Sigmoid colon (tissue), 7 donors: ENCODE measurements around the gene SYCN. TPM values are rescaled to one million over a fixed set of nuclear protein-coding genes. Genes with fewer than 3 reads are reported as not detected.

ENCODE experiments used
- DNase-seq: peaks from one replicate; pipeline ENCODE4 v3.0.0-alpha.2; 2019
- H3K27ac ChIP-seq, 4 donors: fragments of 200-600 bp; sonication (generic); one replicate each; pipeline ENCODE4 v1.5.1; 2016 to 2019; ENCODE audit warnings: mild to moderate bottlenecking in 1 of 4
- H3K27me3 ChIP-seq, 3 donors: fragments of 200-600 bp; sonication (generic); one replicate each; pipeline ENCODE4 v1.5.1; 2019; ENCODE audit warnings: mild to moderate bottlenecking in 1 of 3
- H3K36me3 ChIP-seq, 4 donors: fragments of 200-600 bp; sonication (generic); one replicate each; pipeline ENCODE4 v1.5.1; 2016 to 2019
- H3K4me1 ChIP-seq, 4 donors: fragments of 200-600 bp; sonication (generic); one replicate each; pipeline ENCODE4 v1.5.1; 2017 to 2019
- H3K4me3 ChIP-seq, 4 donors: fragments of 200-600 bp; sonication (generic); one replicate each; pipeline ENCODE4 v1.5.1; 2017 to 2019; ENCODE audit warnings: mild to moderate bottlenecking in 2 of 4, moderate library complexity in 1 of 4
- H3K9me3 ChIP-seq, 4 donors: fragments of 200-600 bp in 3 of 4; sonication (generic) in 3 of 4; one replicate each; pipeline versions ENCODE4 v1.5.1 to v1.6.1; 2013 to 2019
- EP300 ChIP-seq, 4 donors: sonication (generic); formaldehyde crosslinking; IDR thresholded peaks; one replicate each; pipeline ENCODE4 v1.6.1; 2017; ENCODE audit warnings: antibody characterized with exemption in 4 of 4
- POLR2A ChIP-seq, 2 donors: fragments of 450-650 bp; IDR thresholded peaks; one replicate each; pipeline ENCODE4 v1.6.1; 2016; ENCODE audit warnings: antibody characterized with exemption in 2 of 2, mild to moderate bottlenecking in 2 of 2, moderate library complexity in 2 of 2
- POLR2AphosphoS5 ChIP-seq, 4 donors: sonication (generic); formaldehyde crosslinking; IDR thresholded peaks; one replicate each; pipeline ENCODE4 v1.6.1; 2017; ENCODE audit warnings: antibody characterized with exemption in 4 of 4
- WGBS, 2 donors: extraction: QIAGEN DNeasy Blood & Tissue Kit; methylation state at CpG; one replicate each; pipeline ENCODE4 v1.1.7; 2013; 5-methylcytosine and 5-hydroxymethylcytosine counted together
- intact Hi-C: fragments of 100-400 bp; cut with DNase I; formaldehyde crosslinking; loops from one replicate; pipeline ENCODE4 v1.15.1; 2023
- polyA plus RNA-seq, 3 donors: library from polyadenylated mRNA; stranded (reverse); fragments of 200-250 nt; gene quantifications; one replicate each; pipeline ENCODE4 v1.2.3, GENCODE V29; 2013
- total RNA-seq, 4 donors: library from RNA; depleted of rRNA; stranded (reverse); fragments of >200 nt; gene quantifications; one replicate each; pipeline ENCODE4 v1.1.0, GENCODE V29; 2016
- TF ChIP-seq, protein P1 (sequence below), 4 experiments: fragments of 450-650 bp in 3 of 4; fragments of 200-600 bp in 1 of 4; IDR thresholded peaks; one replicate each; pipeline ENCODE4 v1.5.1; 2016 to 2019; ENCODE audit warnings: antibody characterized with exemption in 4 of 4, mild to moderate bottlenecking in 3 of 4, moderate library complexity in 2 of 4
- donor health status: healthy with polysubstance abuse.
- donor health status: Bipolar disorder and iron deficiency.
- donor health status: healthy.

Gene SYCN
- total and polyA plus RNA-seq, 7 donors: not detected

DNA sequence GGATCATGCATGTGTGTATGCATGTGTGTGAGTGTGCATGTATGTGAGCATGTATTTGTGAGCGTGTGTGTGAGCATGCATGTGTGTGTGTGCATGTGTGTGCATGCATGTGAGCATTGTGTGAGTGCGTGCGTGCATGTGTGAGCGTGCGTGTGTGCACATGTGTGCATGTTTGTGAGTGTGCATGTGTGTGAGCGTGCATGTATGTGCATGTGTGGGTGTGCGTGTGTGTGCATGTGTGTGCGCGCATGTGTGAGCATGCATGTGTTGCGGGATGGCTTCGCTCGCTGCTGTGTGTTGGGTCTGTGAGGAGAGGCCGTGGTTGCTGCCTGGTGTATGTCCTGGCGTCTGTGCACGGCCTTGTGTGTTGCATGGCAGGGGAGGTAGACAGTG, 46.1 kb downstream of the SYCN start:
- 94 to 95% methylated on average over 15 of the region's 15 CpGs for WGBS, 2 donors
- Histone ChIP-seq H3K36me3 (peaks cover 0 to 5% (median 0%) of the 10 kb centered on the region in 4 donors), H3K4me1 (peaks cover 0 to 65% (median 59%) of the 10 kb centered on the region in 4 donors), H3K27me3 (no peaks in the 10 kb centered on the region), H3K4me3 (no peak overlapping the region), H3K27ac (no peak overlapping the region), H3K9me3 (no peaks in the 10 kb centered on the region)
- no peak for DNase-seq
- TF ChIP-seq, protein P1, sequence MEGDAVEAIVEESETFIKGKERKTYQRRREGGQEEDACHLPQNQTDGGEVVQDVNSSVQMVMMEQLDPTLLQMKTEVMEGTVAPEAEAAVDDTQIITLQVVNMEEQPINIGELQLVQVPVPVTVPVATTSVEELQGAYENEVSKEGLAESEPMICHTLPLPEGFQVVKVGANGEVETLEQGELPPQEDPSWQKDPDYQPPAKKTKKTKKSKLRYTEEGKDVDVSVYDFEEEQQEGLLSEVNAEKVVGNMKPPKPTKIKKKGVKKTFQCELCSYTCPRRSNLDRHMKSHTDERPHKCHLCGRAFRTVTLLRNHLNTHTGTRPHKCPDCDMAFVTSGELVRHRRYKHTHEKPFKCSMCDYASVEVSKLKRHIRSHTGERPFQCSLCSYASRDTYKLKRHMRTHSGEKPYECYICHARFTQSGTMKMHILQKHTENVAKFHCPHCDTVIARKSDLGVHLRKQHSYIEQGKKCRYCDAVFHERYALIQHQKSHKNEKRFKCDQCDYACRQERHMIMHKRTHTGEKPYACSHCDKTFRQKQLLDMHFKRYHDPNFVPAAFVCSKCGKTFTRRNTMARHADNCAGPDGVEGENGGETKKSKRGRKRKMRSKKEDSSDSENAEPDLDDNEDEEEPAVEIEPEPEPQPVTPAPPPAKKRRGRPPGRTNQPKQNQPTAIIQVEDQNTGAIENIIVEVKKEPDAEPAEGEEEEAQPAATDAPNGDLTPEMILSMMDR (IDR thresholded peaks at IDR 0.05): no peak
- TF ChIP-seq EP300 (IDR thresholded peaks at IDR 0.05): no peak
- TF ChIP-seq POLR2A (IDR thresholded peaks at IDR 0.05): no peak
- TF ChIP-seq POLR2AphosphoS5 (IDR thresholded peaks at IDR 0.05): no peak
- intact Hi-C loops: no loop called here

DNA sequence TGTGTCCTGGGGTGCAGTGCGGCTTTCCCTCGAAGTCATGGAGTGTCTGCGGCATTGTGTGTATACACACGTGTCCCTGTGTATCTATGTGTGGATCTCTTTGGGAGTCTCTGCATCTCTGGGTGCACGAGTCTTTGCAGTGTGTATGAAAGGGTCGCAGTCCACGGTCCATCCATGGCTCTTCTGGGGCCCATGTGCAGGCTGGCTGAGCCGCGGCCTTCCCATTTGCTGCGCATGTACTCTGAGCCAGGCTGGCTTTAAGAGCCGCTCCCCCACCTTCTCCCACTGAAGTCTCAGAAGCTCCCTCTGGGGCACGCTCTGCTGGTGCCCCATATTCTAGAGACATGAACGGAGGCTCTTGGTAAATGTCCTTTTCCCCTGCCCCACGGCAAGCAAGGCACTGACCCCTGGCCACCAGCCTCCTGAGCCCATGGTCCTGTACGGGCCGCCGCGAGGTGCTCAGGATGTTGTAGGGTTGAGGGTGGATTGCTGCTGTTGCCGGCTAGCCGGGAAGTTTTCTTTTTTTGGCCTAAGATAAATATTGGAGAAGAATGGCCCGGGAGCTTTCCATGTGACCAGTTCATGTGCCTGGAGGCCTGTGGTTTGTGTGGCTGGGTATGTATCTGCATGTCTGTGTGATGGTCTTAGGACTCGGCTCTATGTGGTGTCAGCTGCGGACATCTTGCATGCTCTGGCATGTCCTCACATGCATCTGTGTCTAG, 46.6 kb downstream of the SYCN start:
- no peaks in the 10 kb centered on the region for H3K27me3 ChIP-seq
- peaks cover 0 to 65% (median 59%) of the 10 kb centered on the region in 4 donors for H3K4me1 ChIP-seq
- peak overlapping the region in 1 of 4 donors; percentile 8 for H3K27ac ChIP-seq
- WGBS, 2 donors: 78 to 81% methylated on average over 23 of the region's 23 CpGs
- no peak for DNase-seq
- H3K36me3 ChIP-seq: peaks cover 0 to 5% (median 0%) of the 10 kb centered on the region in 4 donors
- no peak overlapping the region for H3K4me3 ChIP-seq
- no peaks in the 10 kb centered on the region for H3K9me3 ChIP-seq
- intact Hi-C loops: no loop called here
- TF ChIP-seq POLR2A (IDR thresholded peaks at IDR 0.05): no peak
- TF ChIP-seq EP300 (IDR thresholded peaks at IDR 0.05): no peak
- TF ChIP-seq POLR2AphosphoS5 (IDR thresholded peaks at IDR 0.05): no peak
- TF ChIP-seq, protein P1 (IDR thresholded peaks at IDR 0.05): no peak

DNA sequence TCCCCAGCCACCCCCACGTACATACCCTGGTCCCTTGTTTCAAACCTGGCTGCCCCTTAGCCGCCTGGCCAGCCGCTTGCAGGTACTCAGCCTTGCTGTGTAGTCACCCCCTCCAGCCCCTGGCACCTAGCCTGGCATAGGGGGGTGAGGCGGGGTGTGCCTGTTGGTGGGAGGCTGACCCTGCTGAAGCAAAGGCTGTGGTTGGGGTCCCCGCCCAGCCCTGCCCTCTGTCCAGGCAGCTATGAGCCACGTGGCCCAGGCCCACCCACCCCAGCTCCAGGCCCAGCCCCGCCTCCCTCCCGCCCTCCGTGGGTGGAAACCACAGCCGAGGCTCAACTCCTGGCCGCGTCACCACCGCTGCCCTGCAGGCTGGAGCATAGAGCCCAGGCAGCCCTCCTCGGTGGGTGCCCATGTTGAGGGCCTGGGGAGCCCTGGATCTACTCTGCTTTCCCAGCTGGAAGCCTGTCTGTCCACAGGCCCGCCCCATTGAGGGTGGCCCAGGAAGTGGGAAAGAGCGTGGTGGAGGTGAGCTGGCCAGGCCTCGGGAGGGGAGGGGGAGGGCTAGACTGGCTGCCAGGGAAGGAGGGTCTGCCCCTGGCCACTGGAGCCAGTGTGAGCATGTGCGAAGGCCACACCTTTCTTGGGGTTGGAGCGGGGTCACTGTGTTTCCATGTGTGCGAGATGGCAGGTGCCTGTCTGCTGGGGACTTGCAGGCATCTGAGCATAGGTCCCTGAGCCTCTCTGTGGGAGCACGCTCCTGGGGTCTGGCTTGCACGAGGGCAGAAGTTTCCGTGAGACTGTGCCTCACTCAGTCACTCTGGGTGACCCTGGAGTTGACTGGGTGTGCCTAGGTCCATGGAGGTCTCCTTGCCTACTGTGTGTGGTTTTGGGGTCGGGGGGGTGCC, 47.5 kb downstream of the SYCN start:
- TF ChIP-seq EP300 (IDR thresholded peaks at IDR 0.05) (no peak), POLR2A (IDR thresholded peaks at IDR 0.05) (no peak), POLR2AphosphoS5 (IDR thresholded peaks at IDR 0.05) (no peak)
- TF ChIP-seq, protein P1 (IDR thresholded peaks at IDR 0.05): no peak
- DNase-seq: no peak
- H3K27ac ChIP-seq: peak overlapping the region in 1 of 4 donors; percentile 11
- no peaks in the 10 kb centered on the region for H3K9me3 ChIP-seq
- no peak overlapping the region for H3K4me3 ChIP-seq
- 34 to 57% methylated on average over 24 of the region's 24 CpGs for WGBS, 2 donors
- intact Hi-C loops: no loop called here
- H3K4me1 ChIP-seq: peaks cover 0 to 63% (median 58%) of the 10 kb centered on the region in 4 donors
- H3K27me3 ChIP-seq: no peaks in the 10 kb centered on the region
- H3K36me3 ChIP-seq: peaks cover 0 to 5% (median 0%) of the 10 kb centered on the region in 4 donors

DNA sequence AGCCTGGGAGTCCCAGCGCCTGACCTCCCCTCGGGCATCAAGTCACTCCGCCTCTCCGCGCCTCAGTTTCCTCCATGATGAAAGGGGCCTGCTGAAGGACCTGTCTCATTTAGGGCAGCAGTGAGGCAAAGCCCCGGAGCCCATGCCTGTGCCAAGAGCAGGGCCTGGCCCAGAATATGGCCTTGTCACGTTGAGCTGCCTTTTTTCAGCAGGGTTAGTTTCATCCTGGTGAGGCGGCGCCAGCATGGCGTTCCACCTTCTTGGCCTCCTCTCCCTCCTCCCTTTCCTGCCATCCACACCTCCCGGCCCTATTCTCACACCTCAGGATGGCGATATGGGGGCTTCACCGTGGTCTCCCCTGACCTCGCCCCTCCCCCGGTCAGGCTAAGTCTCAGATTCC, 48.3 kb downstream of the SYCN start:
- 78 to 88% methylated on average over 15 of the region's 15 CpGs for WGBS, 2 donors
- Histone ChIP-seq H3K36me3 (peaks cover 0 to 5% (median 0%) of the 10 kb centered on the region in 4 donors), H3K9me3 (no peaks in the 10 kb centered on the region), H3K27ac (no peak overlapping the region), H3K27me3 (no peaks in the 10 kb centered on the region), H3K4me3 (no peak overlapping the region), H3K4me1 (peaks cover 0 to 55% (median 50%) of the 10 kb centered on the region in 4 donors)
- no peak for DNase-seq
- no peak for TF ChIP-seq POLR2A (IDR thresholded peaks at IDR 0.05)
- TF ChIP-seq POLR2AphosphoS5 (IDR thresholded peaks at IDR 0.05): no peak
- TF ChIP-seq, protein P1 (IDR thresholded peaks at IDR 0.05): no peak
- TF ChIP-seq EP300 (IDR thresholded peaks at IDR 0.05): no peak
- intact Hi-C loops: no loop called here
